Measurements from ENCODE around the gene SLC25A53. TPM values are rescaled to one million over a fixed set of nuclear protein-coding genes. Genes with fewer than 3 reads are reported as not detected.

The SLC25A53 gene
- total RNA-seq, 3 donors from 2014 or later: 16.4 to 21.1 (median 17.6) TPM

DNA sequence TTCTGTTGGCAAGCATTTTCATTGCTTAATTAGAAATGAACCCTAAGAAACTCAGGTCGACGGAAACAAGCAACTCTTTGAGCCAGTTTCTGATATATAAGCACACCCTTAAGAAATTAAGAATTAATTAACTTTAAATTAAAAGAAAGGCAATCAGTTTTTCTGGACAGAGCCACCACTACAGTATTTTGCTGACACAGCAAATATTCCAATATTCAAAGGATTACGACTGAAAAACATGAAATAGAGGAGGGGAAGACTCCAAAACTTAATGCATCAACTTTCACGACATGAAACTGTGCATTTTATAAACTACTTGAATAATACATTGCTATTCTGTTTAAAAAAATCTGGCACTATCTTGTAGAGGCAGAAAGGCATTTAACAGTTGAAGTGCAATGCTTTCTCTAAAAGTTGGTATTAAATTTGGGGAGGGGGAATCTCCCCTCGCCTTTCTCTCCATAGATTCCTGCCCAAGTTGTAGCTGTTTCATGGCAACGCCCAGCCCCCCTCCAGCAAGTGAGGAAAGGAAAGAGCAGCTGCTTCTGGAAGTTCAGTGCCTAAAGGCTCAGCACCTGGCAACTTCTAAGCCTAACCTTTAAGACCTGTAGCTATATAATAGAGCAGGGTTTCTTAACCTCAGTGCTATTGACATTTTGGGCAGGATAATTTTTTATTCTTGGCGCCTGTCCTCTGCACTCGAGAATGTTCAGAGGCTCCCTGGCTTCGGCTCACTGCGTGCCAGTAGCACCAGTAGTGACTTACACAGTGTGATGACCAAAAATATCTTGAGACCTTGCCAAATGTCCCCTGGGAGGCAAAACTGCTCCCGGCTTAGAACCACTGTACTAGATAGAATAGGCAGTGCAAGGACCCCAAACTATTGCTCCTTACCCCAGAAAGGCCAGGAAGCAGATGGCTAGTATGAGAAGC is 51.2 kb downstream of the SLC25A53 start:
- H3K9me3 ChIP-seq: no peaks in the 10 kb centered on the region
- H3K4me3 ChIP-seq: no peak overlapping the region
- H3K36me3 ChIP-seq: no peaks in the 10 kb centered on the region
- TF ChIP-seq POLR2AphosphoS5 (IDR thresholded peaks at IDR 0.05) (no peak), POLR2A (IDR thresholded peaks at IDR 0.05) (no peak)
- TF ChIP-seq, protein P1, sequence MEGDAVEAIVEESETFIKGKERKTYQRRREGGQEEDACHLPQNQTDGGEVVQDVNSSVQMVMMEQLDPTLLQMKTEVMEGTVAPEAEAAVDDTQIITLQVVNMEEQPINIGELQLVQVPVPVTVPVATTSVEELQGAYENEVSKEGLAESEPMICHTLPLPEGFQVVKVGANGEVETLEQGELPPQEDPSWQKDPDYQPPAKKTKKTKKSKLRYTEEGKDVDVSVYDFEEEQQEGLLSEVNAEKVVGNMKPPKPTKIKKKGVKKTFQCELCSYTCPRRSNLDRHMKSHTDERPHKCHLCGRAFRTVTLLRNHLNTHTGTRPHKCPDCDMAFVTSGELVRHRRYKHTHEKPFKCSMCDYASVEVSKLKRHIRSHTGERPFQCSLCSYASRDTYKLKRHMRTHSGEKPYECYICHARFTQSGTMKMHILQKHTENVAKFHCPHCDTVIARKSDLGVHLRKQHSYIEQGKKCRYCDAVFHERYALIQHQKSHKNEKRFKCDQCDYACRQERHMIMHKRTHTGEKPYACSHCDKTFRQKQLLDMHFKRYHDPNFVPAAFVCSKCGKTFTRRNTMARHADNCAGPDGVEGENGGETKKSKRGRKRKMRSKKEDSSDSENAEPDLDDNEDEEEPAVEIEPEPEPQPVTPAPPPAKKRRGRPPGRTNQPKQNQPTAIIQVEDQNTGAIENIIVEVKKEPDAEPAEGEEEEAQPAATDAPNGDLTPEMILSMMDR (IDR thresholded peaks at IDR 0.05): no peak
- H3K27me3 ChIP-seq: peaks cover 0 to 63% of the 10 kb centered on the region in 2 donors
- intact Hi-C loops (cut with DNase I; ENCODE audit: low total_unique reads): no loop called here
- no peak overlapping the region for H3K27ac ChIP-seq
- no peak for DNase-seq (ENCODE audit: low spot score in 2 of 2)
- no peaks in the 10 kb centered on the region for H3K4me1 ChIP-seq

DNA sequence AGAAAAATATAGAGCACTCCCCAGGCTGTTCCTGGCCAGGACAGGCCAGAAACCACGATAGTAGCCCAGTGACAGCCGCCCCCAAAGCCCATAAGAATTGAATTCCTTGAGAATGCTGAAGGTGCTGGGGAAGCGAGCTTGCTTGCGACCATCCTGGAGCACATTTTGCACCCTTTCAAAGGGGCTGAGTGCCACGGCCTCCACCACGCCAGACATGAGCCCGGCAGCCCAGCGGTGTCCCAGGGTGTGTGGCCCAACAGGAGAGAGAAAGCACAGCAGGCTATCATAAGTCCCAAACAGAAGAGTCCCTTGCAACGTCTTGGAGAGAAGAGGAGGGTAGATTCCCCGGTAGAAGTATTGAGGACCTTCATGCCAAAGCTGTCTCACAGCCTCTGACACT is 52.1 kb downstream of the SLC25A53 start:
- no peaks in the 10 kb centered on the region for H3K36me3 ChIP-seq
- H3K27ac ChIP-seq: no peak overlapping the region
- peaks cover 0 to 59% of the 10 kb centered on the region in 2 donors for H3K27me3 ChIP-seq
- H3K4me1 ChIP-seq: no peaks in the 10 kb centered on the region
- no peak overlapping the region for H3K4me3 ChIP-seq
- H3K9me3 ChIP-seq: no peaks in the 10 kb centered on the region
- no peak for DNase-seq (ENCODE audit: low spot score in 2 of 2)
- no peak for TF ChIP-seq POLR2AphosphoS5 (IDR thresholded peaks at IDR 0.05)
- TF ChIP-seq, protein P1 (IDR thresholded peaks at IDR 0.05): no peak
- no peak for TF ChIP-seq POLR2A (IDR thresholded peaks at IDR 0.05)
- intact Hi-C loops (cut with DNase I; ENCODE audit: low total_unique reads): no loop called here

DNA sequence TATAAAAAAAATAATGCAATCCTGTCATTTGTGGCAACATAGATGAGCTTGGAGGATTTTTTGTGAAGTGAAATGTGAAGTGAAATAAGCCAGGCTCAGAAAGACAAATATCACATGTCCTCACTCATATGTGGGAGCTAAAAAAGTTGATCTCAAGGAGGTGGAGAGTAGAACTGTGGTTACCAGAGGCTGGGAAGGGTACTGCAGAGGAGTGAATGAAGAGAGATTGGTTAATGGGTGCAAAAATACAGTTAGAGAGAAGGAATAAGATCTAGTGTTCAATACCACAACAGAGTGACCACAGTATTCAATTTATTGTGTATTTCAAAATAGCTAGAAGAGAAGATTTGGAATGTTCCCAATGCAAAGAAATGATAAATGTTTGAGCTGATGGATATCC is 57.9 kb downstream of the SLC25A53 start:
- H3K27ac ChIP-seq: no peak overlapping the region
- TF ChIP-seq POLR2A (IDR thresholded peaks at IDR 0.05): no peak
- TF ChIP-seq POLR2AphosphoS5 (IDR thresholded peaks at IDR 0.05): no peak
- TF ChIP-seq, protein P1 (IDR thresholded peaks at IDR 0.05): no peak
- no peaks in the 10 kb centered on the region for H3K9me3 ChIP-seq
- peaks cover 0 to 39% of the 10 kb centered on the region in 2 donors for H3K27me3 ChIP-seq
- no peak for DNase-seq (ENCODE audit: low spot score in 2 of 2)
- no peaks in the 10 kb centered on the region for H3K4me1 ChIP-seq
- H3K4me3 ChIP-seq: no peak overlapping the region
- intact Hi-C loops (cut with DNase I; ENCODE audit: low total_unique reads): no loop called here
- H3K36me3 ChIP-seq: no peaks in the 10 kb centered on the region

DNA sequence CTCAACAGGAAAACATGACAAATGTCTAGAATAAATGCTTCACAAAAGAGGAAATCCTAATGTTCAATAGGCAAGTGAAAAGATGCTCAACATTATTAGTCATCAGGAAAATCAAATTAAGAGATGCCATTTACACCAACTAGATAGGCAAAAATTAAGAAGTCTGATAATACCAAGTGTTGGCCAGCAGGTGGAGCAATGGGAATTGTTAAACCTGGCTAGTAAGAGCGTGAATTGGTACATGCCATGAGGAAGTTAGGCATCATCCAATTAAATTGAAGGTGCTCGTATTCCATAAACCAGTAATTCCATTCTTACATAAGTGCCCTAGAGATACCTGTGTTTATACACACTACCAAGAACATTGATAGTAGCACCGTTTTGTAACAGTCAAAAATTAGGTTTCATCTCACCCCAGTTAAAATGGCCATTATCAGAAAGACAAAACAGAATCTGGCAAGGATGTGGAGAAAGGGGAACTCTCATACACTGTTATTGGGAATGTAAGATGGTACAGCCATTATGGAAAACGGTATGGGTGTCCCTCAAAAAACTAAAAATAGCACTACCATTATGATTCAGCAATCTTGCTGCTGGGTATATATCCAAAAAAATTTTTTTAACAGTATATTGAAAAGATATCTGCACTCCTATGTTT is 58.5 kb downstream of the SLC25A53 start:
- no peak overlapping the region for H3K4me3 ChIP-seq
- no peak overlapping the region for H3K27ac ChIP-seq
- peaks cover 0 to 44% of the 10 kb centered on the region in 2 donors for H3K27me3 ChIP-seq
- H3K9me3 ChIP-seq: no peaks in the 10 kb centered on the region
- TF ChIP-seq POLR2A (IDR thresholded peaks at IDR 0.05): no peak
- no peak for TF ChIP-seq POLR2AphosphoS5 (IDR thresholded peaks at IDR 0.05)
- TF ChIP-seq, protein P1 (IDR thresholded peaks at IDR 0.05): peak; percentile 42 to 50 (median 48)
- no peaks in the 10 kb centered on the region for H3K4me1 ChIP-seq
- intact Hi-C loops (cut with DNase I; ENCODE audit: low total_unique reads): no loop called here
- peak in 1 of 2 donors; percentile 26 for DNase-seq (ENCODE audit: low spot score in 2 of 2)
- no peaks in the 10 kb centered on the region for H3K36me3 ChIP-seq

DNA sequence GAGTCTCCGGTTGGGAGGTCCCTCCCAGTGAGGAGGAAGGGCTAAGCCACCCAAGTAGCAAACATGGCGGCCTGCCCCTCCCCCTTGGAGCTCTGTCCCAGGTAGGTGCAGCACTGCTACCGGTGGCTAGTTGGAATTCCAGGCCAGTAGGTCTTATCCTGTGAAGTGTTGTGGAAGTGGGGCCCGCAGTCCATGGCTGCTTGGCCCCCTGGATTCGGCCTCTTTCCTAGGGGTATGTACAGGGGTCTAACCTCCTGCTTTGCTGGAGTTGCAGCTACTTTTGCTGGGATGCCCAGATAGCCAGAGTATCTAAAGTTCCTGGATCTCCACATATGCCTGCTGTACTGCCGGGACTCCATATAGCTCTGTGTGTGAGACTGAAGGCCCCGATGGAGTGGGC is 70.9 kb downstream of the SLC25A53 start:
- no peak overlapping the region for H3K4me3 ChIP-seq
- intact Hi-C loops (cut with DNase I; ENCODE audit: low total_unique reads): no loop called here
- peaks cover 0 to 60% of the 10 kb centered on the region in 2 donors for H3K27me3 ChIP-seq
- no peak overlapping the region for H3K27ac ChIP-seq
- no peaks in the 10 kb centered on the region for H3K36me3 ChIP-seq
- TF ChIP-seq POLR2A (IDR thresholded peaks at IDR 0.05) (no peak), POLR2AphosphoS5 (IDR thresholded peaks at IDR 0.05) (no peak)
- TF ChIP-seq, protein P1 (IDR thresholded peaks at IDR 0.05): no peak
- peaks cover 0 to 7% of the 10 kb centered on the region in 2 donors for H3K9me3 ChIP-seq
- H3K4me1 ChIP-seq: no peaks in the 10 kb centered on the region
- DNase-seq (ENCODE audit: low spot score in 2 of 2): no peak

All from breast epithelium (tissue), 4 donors.